Lung (tissue), 12 donors: ENCODE data around the gene SHH. TPM values are rescaled to one million over a fixed set of nuclear protein-coding genes. Genes with fewer than 3 reads are reported as not detected.

Experiments used
- ATAC-seq: fragments of 200-7000 bp; cut with Tn5 transposase; one replicate; pipeline ENCODE4 v1.9.1; 2020; ENCODE audit warnings: moderate number of reproducible peaks; ENCODE audit not compliant: insufficient read depth, low FRiP score
- DNase-seq, 3 donors: peaks; one replicate each; pipeline ENCODE4 v3.0.0-alpha.2; 2013 to 2017
- H3K27ac ChIP-seq, 2 donors: one replicate each; pipeline ENCODE4 v1.5.1; 2013; ENCODE audit warnings: mild to moderate bottlenecking in 2 of 2, moderate library complexity in 2 of 2, control low read depth in 1 of 2, inconsistent platforms in 1 of 2, low read depth in 1 of 2, low read length in 1 of 2
- H3K27me3 ChIP-seq, 3 donors: one replicate each; pipeline ENCODE4 v1.5.1; 2013; ENCODE audit warnings: low read length in 2 of 3; ENCODE audit not compliant: control insufficient read depth in 3 of 3, insufficient read depth in 3 of 3
- H3K36me3 ChIP-seq, 4 donors: one replicate each; pipeline ENCODE4 v1.5.1; 2013; ENCODE audit warnings: low read length in 4 of 4, mild to moderate bottlenecking in 1 of 4, moderate library complexity in 1 of 4; ENCODE audit not compliant: control insufficient read depth in 4 of 4, insufficient read depth in 4 of 4
- H3K4me1 ChIP-seq, 5 donors: one replicate each; pipeline ENCODE4 v1.5.1; 2013; ENCODE audit warnings: low read length in 5 of 5, mild to moderate bottlenecking in 2 of 5, moderate library complexity in 1 of 5; ENCODE audit not compliant: control insufficient read depth in 5 of 5, insufficient read depth in 5 of 5
- H3K4me3 ChIP-seq: one replicate; pipeline ENCODE4 v1.5.1; 2013; ENCODE audit warnings: mild to moderate bottlenecking, control low read depth, moderate library complexity
- H3K9ac ChIP-seq, 2 donors: one replicate each; pipeline ENCODE4 v1.5.1; 2013; ENCODE audit warnings: low read length in 2 of 2, control low read depth in 1 of 2; ENCODE audit not compliant: insufficient read depth in 1 of 2
- H3K9me3 ChIP-seq, 4 donors: one replicate each; pipeline ENCODE4 v1.5.1; 2013; ENCODE audit warnings: low read length in 3 of 4, mild to moderate bottlenecking in 1 of 4, moderate library complexity in 1 of 4; ENCODE audit not compliant: control insufficient read depth in 4 of 4, insufficient read depth in 3 of 4
- CTCF ChIP-seq: IDR thresholded peaks from 2 replicates; pipeline ENCODE4 v1.5.1; 2012; ENCODE audit warnings: mild to moderate bottlenecking; ENCODE audit errors: control extremely low read depth, extremely low read depth
- WGBS, 2 donors: extraction: QIAGEN DNeasy Blood & Tissue Kit; methylation state at CpG; one replicate each; pipeline ENCODE4 v1.1.7; 2013; 5-methylcytosine and 5-hydroxymethylcytosine counted together
- polyA plus RNA-seq, 2 donors: library from polyadenylated mRNA; stranded (reverse); fragments of 200-250 nt; gene quantifications; one replicate each; pipeline ENCODE4 v1.2.1, GENCODE V29; 2013
- total RNA-seq, 2 donors: library from RNA; depleted of rRNA in 1 of 2; stranded (reverse); fragments of >200 nt in 1 of 2; gene quantifications; one replicate each; pipeline ENCODE4 v1.2.1, GENCODE V29; 2014 to 2021
- donor health status: control.
- donor health status: control.
- donor health status: Bipolar disorder and iron deficiency.
- donor health status: healthy.
- donor health status: DM: yes; HTN: yes; CAD: no.

The SHH gene
- total and polyA plus RNA-seq, 4 donors: 1.5 to 9.3 (median 4.4) TPM

- H3K36me3 ChIP-seq: no peaks in the 10 kb centered on the region
- 82 to 85% methylated on average over 5 of the region's 5 CpGs for WGBS, 2 donors
- H3K9me3 ChIP-seq: peaks cover 0 to 3% (median 0%) of the 10 kb centered on the region in 4 donors
- no peak overlapping the region for H3K4me3 ChIP-seq
- no peak overlapping the region for H3K27ac ChIP-seq
- H3K9ac ChIP-seq: no peak overlapping the region
- DNase-seq (no peak), ATAC-seq (no peak)
- no peaks in the 10 kb centered on the region for H3K4me1 ChIP-seq
- no peak for TF ChIP-seq CTCF
- no peaks in the 10 kb centered on the region for H3K27me3 ChIP-seq
Observed at GRCh38 chr7:155850001-155850436, 37.8 kb upstream of the SHH start.

GRCh38 chr7:155848691-155849669, 36.7 kb upstream of the SHH start:
- 77 to 78% methylated on average over 18 of the region's 18 CpGs for WGBS, 2 donors
- Histone ChIP-seq H3K9ac (no peak overlapping the region), H3K9me3 (peaks cover 0 to 2% (median 0%) of the 10 kb centered on the region in 4 donors), H3K36me3 (no peaks in the 10 kb centered on the region), H3K4me3 (no peak overlapping the region), H3K27me3 (no peaks in the 10 kb centered on the region), H3K4me1 (peaks cover 0 to 4% (median 0%) of the 10 kb centered on the region in 5 donors), H3K27ac (no peak overlapping the region)
- TF ChIP-seq CTCF: no peak
- DNase-seq (no peak), ATAC-seq (no peak)

GRCh38 chr7:155847821-155848435, 35.7 kb upstream of the SHH start:
- DNase-seq (no peak), ATAC-seq (no peak)
- H3K4me3 ChIP-seq: no peak overlapping the region
- H3K4me1 ChIP-seq: peaks cover 0 to 7% (median 0%) of the 10 kb centered on the region in 5 donors
- H3K27ac ChIP-seq: no peak overlapping the region
- H3K27me3 ChIP-seq: no peaks in the 10 kb centered on the region
- 69 to 74% methylated on average over 18 of the region's 18 CpGs for WGBS, 2 donors
- H3K9ac ChIP-seq: no peak overlapping the region
- TF ChIP-seq CTCF: no peak
- H3K36me3 ChIP-seq: no peaks in the 10 kb centered on the region
- H3K9me3 ChIP-seq: peaks cover 0 to 2% (median 0%) of the 10 kb centered on the region in 4 donors
